Dermis blood vessel endothelial cell (primary cell): ENCODE data around the gene SUPT6H. TPM values are rescaled to one million over a fixed set of nuclear protein-coding genes. Genes with fewer than 3 reads are reported as not detected.
A peak's percentile ranks its signal among the peaks of the same experiment; 100 is the strongest.

ENCODE experiments used
- DNase-seq: peaks from one replicate; pipeline ENCODE4 v3.0.0; 2010
- total RNA-seq: library from RNA; depleted of rRNA; stranded (reverse); fragments of >200 nt; gene quantifications from 2 replicates; pipeline ENCODE4 v1.2.3, GENCODE V29; 2014

SUPT6H gene
- total RNA-seq, 1 donor from 2014 or later = 42.2 TPM

DNA sequence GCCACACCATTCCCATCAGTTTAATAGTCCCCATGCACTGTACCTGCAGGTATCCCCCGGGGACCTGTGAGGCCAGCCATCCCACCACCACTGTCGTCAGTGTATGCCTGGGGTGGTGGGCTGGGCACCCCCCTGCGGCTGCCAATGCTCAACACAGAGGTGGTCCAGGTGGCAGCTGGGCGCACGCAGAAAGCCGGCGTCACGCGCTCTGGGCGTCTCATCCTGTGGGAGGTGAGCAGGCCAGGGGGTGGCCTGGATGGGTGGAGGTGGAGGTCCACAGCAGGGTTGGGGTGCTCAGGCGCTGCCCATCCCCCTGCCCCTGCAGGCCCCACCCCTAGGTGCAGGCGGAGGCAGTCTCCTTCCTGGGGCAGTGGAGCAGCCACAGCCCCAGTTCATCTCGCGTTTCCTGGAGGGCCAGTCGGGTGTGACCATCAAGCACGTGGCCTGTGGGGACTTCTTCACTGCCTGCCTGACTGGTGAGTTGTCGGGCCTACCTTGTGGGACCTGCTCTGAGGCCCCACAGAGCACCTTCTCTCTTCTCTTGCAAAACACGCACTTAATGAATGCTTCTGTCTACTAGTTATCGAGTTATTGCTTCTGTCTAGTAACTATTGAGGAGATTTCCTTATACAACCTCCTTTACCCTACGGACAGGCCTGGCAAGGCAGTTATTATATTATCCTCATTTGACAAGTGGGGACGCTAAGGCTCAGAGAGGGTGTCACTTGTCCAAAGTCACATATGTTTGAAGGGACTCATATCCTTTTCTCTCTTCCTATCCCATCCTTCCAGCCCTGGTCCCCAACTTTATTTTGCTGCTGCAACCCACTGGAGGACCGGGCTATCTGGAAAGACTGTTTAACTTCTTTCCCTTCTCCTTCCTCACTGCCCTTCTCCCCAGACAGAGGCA, 76.0 kb downstream of the SUPT6H start:
- DNase-seq = no peak

GRCh38 chr17:28738680-28739384, 76.8 kb downstream of the SUPT6H start:
- DNase-seq = no peak

DNA sequence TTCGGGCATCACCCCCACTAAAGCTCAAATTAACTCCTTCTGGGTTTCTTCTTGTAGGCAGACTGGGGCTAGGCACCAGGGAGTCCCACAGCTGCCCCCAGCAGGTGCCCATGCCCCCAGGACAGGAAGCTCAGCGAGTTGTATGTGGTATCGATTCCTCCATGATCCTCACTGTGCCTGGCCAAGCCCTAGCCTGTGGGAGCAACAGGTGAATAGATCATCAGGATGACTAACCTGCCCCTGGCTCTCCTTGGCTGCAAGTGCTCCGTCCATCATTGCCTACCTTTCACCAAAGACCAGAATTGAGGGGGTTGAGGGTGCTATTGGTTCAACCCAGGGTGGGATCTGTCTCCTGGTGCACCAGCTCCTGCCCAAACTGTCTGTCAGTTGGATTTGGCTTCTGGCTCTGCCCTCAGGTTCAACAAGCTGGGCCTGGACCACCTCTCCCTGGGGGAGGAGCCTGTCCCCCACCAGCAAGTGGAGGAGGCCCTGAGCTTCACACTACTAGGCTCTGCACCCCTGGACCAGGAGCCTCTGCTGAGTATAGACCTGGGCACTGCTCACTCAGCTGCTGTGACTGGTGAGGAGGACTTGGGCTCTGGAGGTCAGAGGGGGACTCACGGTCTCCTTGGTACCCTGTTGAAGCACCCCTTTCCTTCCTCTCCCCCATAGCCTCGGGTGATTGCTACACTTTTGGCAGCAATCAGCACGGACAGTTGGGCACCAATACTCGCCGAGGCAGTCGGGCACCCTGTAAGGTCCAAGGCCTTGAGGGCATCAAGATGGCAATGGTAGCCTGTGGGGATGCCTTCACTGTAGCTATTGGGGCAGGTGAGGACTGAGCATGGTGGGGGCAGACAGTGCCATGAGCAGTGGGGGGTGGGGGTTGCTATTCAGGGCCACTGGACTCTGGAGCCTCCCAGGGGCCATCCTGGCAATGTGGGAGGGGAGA, 78.7 kb downstream of the SUPT6H start:
- DNase-seq = no peak

DNA sequence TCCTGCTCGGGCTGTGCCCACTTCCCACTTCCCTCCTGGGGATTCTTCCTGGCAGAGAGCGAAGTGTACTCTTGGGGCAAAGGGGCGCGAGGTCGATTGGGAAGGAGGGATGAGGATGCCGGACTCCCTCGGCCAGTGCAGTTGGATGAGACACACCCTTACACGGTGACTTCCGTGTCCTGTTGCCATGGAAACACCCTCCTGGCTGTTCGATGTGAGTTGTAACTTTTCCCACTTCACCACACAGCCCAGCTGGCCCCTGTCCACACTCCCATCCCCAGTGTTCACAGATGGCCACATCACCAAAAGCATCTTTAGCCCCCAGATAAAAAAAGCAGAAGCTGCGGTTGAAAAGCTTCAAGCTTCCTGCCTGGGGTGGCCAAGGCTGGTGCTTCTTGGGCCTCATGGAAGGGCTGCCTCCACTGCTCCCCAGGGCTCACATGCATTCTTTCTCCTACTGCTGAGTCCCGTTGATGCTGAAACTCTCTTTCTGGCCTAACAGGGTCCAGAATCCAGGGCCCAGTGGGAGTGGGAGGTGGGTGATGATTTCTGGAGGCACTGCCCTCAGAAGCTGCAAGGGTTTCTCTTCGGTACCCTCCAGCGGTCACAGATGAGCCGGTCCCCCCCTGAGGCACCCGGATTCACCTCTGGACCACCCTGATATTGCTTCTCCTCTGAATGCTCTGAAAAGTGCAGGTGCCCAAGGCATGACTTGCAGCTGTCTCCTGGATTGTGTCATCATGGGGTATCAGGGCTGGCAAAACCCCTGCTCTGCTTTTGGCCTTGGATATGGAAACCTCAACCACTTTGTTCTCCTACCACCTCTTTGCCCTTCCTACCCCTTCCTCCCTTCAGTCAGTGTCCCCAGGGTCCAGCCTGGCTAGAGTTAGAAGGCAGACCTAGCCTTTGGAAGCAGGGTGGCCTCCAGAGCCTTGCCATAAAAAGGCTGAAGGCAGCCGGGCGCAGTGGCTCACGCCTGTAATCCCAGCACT, 79.6 kb downstream of the SUPT6H start:
- DNase-seq = no peak

- DNase-seq = peak; percentile 80
These were observed 81.5 kb downstream of the SUPT6H start, which contains the start of gene TRAF4 for GRCh38 chr17:28743243-28744103. TRAF4 (plus strand) TSS chr17:28744011; CDS start chr17:28744113, 102 bp downstream.

DNA sequence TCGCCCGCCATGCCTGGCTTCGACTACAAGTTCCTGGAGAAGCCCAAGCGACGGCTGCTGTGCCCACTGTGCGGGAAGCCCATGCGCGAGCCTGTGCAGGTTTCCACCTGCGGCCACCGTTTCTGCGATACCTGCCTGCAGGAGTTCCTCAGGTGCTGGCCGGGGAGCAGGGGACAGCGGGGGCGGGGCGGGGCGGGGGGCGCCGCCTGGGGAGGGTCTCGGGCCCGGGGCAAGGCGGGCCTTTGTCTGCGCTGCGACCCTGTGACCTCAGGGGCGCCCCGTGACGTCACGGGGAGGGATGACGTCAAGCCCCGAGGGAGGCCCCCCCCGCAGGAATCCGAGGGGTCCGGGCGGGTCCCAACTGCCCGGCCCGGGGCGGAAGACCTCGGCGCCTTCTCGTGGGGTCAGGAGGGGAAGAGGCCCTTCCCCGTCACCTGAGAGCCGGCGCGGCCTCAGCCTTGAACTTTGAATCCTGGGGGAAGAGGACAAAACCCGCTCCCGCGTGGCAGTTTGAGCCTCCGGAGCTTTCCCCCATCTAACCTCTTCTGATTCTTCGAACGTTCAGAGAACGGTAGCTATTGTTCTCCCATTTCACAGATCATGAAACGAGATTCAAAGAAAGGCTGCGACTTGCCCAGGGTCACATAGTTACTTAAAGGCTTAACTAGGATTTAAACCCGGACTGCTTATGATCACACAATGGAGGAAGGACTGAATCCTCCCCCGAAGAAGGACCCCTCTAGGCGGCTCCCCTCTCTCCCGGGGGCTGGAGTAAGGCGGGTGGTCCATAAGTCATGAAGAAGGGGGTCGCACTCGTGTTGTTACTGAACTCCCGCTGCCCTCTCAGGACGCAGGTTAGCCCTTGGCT, 82.3 kb downstream of the SUPT6H start:
- peak; percentile 63 for DNase-seq

GRCh38 chr17:28744972-28745785, 83.2 kb downstream of the SUPT6H start:
- DNase-seq = peak; percentile 75

- no peak for DNase-seq
These were observed 83.9 kb downstream of the SUPT6H start for GRCh38 chr17:28745786-28746411.

DNA sequence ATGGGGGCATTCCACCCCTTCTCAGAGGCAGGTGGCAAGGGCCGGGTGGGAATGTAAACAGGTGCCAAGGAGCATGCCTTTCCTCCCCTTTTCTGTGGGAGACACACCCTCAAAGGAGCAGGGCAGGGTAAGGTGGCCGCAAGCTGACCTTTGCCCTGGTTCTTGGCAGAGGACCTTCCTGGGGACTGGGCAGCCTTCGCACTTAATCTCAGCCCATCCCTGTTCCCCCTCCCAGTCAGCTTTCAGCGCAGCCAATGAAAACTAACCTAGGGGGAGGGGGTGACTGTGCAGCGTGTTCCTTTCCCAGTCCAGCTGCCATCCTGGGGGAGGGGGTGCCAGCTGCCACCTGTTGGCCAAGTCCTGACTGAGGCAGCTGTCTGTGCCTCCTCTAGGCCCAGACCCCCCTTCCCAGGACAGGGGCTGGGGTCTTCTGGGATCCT, 84.6 kb downstream of the SUPT6H start:
- peak; percentile 40 for DNase-seq

- DNase-seq = peak; percentile 37
These were observed 85.2 kb downstream of the SUPT6H start for GRCh38 chr17:28747051-28747691.

GRCh38 chr17:28747801-28748750, 86.1 kb downstream of the SUPT6H start:
- DNase-seq = no peak

- no peak for DNase-seq
These were observed 87.0 kb downstream of the SUPT6H start for GRCh38 chr17:28748852-28749515.

GRCh38 chr17:28749516-28750177, 87.6 kb downstream of the SUPT6H start:
- no peak for DNase-seq

DNA sequence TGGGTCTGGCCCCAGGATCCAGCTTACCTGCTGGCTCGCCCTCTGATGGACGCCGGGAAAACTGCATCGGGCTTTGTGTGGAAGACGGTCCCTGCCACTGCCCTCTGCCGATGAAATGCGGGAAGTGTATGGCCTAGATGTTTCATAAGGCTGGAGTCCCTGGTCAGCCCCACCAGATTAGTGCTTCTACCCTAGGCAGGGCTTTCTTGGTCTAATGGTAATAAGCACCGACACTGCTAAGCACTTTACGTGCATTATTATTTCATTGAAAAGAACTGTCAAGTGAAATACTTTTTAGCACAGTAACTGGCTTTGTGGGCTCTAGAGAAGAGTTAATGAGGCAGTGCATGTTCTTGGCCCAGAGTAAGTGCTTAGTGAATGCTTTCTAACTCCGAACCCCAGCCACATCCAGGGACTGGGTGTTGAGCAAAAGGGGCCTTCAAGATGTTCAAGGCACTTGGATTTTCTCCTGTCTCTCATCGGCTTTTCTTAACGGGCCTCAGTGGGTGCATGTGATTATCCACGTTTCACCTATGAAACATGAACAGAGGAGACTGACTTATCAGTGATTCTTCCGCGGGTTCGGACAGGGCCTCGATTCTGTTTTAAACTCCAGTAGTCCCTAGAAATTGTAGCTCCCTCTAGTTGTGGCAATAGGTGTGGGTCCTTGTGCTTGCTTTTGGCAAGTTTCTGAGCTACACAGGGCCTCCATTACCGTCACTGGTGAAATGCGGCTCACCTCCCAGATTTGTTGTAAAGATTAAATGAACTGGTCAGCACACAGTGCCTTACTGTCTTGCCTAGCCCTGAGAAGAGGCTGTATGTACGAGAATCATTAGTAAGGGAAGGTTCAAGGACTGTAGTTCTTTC, 88.4 kb downstream of the SUPT6H start:
- DNase-seq = peak; percentile 97
